BJ (cell line): ENCODE results near the gene IQCB1. TPM values are rescaled to one million over a fixed set of nuclear protein-coding genes. Genes with fewer than 3 reads are reported as not detected.

Source experiments
- CTCF ChIA-PET: fragments of 350-600 bp; formaldehyde crosslinking; extraction: SDS; loops from one replicate; lab custom pipeline; 2021; ENCODE audit warnings: antibody characterized with exemption, inconsistent platforms; lab: Yijun Ruan, JAX
- POLR2A ChIA-PET: fragments of 300-600 bp; sonication (Branson Sonifier 250); formaldehyde crosslinking; extraction: SDS; loops from one replicate; lab custom pipeline; 2021; ENCODE audit warnings: antibody characterized with exemption; lab: Charles Lee
- DNase-seq: peaks from one replicate; pipeline ENCODE4 v3.0.0-alpha.2; 2011; ENCODE audit warnings: low read depth
- H3K27me3 ChIP-seq: 2 replicates; pipeline ENCODE4 v1.6.0; 2011; ENCODE audit warnings: low read length; ENCODE audit not compliant: control insufficient read depth, insufficient read depth
- H3K36me3 ChIP-seq: 2 replicates; pipeline ENCODE4 v1.5.1; 2011; ENCODE audit warnings: low read length; ENCODE audit not compliant: control insufficient read depth, insufficient read depth
- H3K4me3 ChIP-seq: 2 replicates; pipeline ENCODE4 v1.5.1; 2011; ENCODE audit warnings: low read depth, mild to moderate bottlenecking, control low read depth, low read length
- CTCF ChIP-seq: IDR thresholded peaks from 2 replicates; pipeline ENCODE4 v1.5.1; 2011; ENCODE audit warnings: low read depth, mild to moderate bottlenecking, control low read depth, inconsistent platforms, low read length, moderate library complexity; ENCODE audit not compliant: insufficient read depth
- polyA plus RNA-seq: library from polyadenylated mRNA; depleted of rRNA; stranded (reverse); fragments of >200 nt; gene quantifications from 2 replicates; pipeline ENCODE4 v1.2.3, GENCODE V29; 2011

Gene IQCB1
- polyA plus RNA-seq, 1 experiment: 6.1 TPM

GRCh38 chr3:121852256-121852655 lies 17.4 kb upstream of the IQCB1 start:
- H3K27me3 ChIP-seq: no peaks in the 10 kb centered on the region
- H3K36me3 ChIP-seq: no peaks in the 10 kb centered on the region
- ChIA-PET POLR2A (no interaction called here), CTCF (interaction anchor here (1.0 kb wide), 1 partner anchor 11 kb away, joined by 4 read pairs; no protein-coding TSS in a partner anchor)
- no peak for DNase-seq
- no peak for TF ChIP-seq CTCF
- no peak overlapping the region for H3K4me3 ChIP-seq

GRCh38 chr3:121844892-121845291 lies 10.0 kb upstream of the IQCB1 start:
- ChIA-PET CTCF (interaction anchor here (0.7 kb wide), 1 partner anchor 160 kb away, joined by 3 read pairs; no protein-coding TSS in a partner anchor), POLR2A (no interaction called here)
- TF ChIP-seq CTCF: no peak
- no peaks in the 10 kb centered on the region for H3K36me3 ChIP-seq
- DNase-seq: no peak
- H3K4me3 ChIP-seq: no peak overlapping the region
- H3K27me3 ChIP-seq: no peaks in the 10 kb centered on the region

GRCh38 chr3:121839962-121840361 lies 5.1 kb upstream of the IQCB1 start:
- ChIA-PET CTCF (no interaction called here), POLR2A (no interaction called here)
- DNase-seq: no peak
- TF ChIP-seq CTCF: no peak
- H3K36me3 ChIP-seq: no peaks in the 10 kb centered on the region
- no peaks in the 10 kb centered on the region for H3K27me3 ChIP-seq
- H3K4me3 ChIP-seq: no peak overlapping the region

GRCh38 chr3:121836481-121836880 lies 1.6 kb upstream of the IQCB1 start:
- no peaks in the 10 kb centered on the region for H3K36me3 ChIP-seq
- ChIA-PET POLR2A (no interaction called here), CTCF (no interaction called here)
- H3K27me3 ChIP-seq: no peaks in the 10 kb centered on the region
- TF ChIP-seq CTCF: no peak
- no peak overlapping the region for H3K4me3 ChIP-seq
- DNase-seq: no peak

GRCh38 chr3:121836064-121836463 lies 1.2 kb upstream of the IQCB1 start:
- POLR2A ChIA-PET: no interaction called here
- TF ChIP-seq CTCF: no peak
- Histone ChIP-seq H3K27me3 (no peaks in the 10 kb centered on the region), H3K36me3 (no peaks in the 10 kb centered on the region), H3K4me3 (no peak overlapping the region)
- CTCF ChIA-PET: no interaction called here
- DNase-seq: no peak
